Fibroblast of mammary gland (primary cell): ENCODE data around the gene FAM222B.
"Not testable (repeated sequence)": the region's sequence is repeated elsewhere in the genome, so short reads cannot be mapped to it uniquely, and the experiment has no call there.

Experiments
- DNase-seq: peaks from one replicate; pipeline ENCODE4 v3.0.0-alpha.2; 2010; ENCODE audit warnings: low read depth
- H3K4me3 ChIP-seq: 2 replicates; pipeline ENCODE4 v1.5.1; 2011; ENCODE audit warnings: low read depth, mild to moderate bottlenecking, low read length, moderate library complexity; ENCODE audit not compliant: control insufficient read depth
- CTCF ChIP-seq: conservative IDR thresholded peaks from 2 replicates; pipeline ENCODE4 v1.5.1; 2011; ENCODE audit warnings: low read depth, low read length, inconsistent platforms; ENCODE audit not compliant: control insufficient read depth, insufficient read depth

Gene FAM222B

DNA sequence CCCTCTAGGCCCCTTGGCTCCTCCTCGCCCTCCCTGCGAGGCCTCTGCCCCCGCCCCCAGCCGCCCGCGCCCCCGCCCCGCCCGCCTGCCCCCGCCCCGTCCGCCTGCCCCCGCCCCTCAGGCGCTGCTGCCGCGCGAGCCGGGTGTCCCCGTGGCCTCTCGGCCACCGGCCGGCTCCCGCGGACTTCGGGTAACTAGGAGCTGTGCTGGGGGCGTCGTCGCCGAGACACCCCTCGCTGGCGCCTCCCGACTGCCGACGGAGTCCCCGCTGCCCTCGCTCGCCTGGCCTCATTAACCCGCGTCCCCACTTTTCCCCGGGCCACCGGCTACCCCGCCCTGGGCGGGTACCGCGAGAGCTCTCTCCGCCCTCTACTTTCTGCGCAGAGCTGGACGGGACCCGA is 116.4 kb downstream of the FAM222B start, which contains the start of gene TLCD1:
Gene TLCD1, minus strand, starts transcription at position 8 of the 401 bp plus-strand sequence. CDS start 136 bp downstream, outside the sequence.
- DNase-seq, result no peak
- peak within 1 kb of the TSS; percentile 73 for H3K4me3 ChIP-seq
- no peak for TF ChIP-seq CTCF

GRCh38 chr17:28725660-28726225 is 116.8 kb downstream of the FAM222B start:
- H3K4me3 ChIP-seq, result peak overlapping the region; percentile 73
- TF ChIP-seq CTCF, result no peak
- peak; percentile 77 for DNase-seq

DNA sequence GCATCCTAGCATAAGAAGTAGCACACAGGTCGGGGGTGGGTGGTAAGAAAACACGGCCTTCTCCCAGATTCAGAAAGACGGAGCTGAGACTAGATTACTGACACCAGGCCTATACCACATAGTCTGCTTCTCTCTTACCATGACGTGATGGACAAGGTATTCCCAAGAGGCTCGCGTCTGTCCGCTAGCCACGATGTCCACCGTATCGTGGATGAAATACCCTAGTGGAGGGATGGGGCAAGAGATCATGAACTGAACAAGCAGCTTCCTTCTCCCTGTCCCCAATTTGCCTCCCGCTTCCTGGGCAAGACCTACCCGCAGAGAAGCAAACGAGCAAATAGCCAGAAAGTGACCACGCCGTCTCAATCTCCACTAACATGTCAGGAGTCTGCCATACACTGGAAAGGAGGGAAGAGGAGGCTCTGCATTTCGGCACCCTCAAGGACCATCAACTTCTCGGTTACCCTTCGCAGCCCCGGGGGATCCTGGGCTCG is 117.4 kb downstream of the FAM222B start:
- H3K4me3 ChIP-seq, result peak overlapping the region; percentile 73
- peak; percentile 76 for DNase-seq
- TF ChIP-seq CTCF, result no peak

GRCh38 chr17:28724500-28725165 is 118.0 kb downstream of the FAM222B start:
- no peak for DNase-seq
- peak overlapping the region; percentile 73 for H3K4me3 ChIP-seq
- no peak for TF ChIP-seq CTCF

GRCh38 chr17:28723836-28724499 is 118.6 kb downstream of the FAM222B start:
- DNase-seq, H3K4me3 ChIP-seq: not testable (repeated sequence)

DNA sequence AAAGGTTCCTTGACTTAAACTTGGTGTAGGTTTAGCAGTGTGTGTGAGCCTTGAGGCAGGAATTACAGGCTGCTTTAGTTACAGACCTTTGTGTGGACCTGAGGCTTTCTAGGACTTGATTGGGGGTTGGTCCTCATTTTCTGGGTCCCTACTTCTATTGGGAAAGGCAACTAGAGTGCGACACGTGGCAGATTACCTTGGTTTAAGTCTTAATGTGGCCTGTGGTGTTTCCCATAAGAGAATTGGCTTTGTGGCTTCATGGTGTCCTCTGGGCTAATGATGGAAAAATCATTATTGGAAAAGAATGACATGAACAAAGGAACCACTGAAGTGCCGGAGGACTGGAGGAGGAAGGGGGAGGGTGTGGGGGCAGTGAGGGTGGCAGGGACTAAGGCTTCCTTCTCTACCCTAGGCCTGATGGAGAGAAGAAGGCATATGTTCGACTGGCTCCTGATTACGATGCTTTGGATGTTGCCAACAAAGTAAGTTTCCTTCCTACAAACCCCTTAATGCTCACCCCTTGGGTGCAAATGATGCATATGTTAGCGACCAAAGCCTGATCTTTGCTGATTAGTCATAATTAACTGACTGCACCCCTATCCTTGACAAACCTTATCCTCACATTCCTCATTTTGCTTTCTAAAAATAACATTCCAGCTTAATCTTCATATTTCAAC is 119.3 kb downstream of the FAM222B start:
- no peak for TF ChIP-seq CTCF
- DNase-seq, result no peak
- H3K4me3 ChIP-seq, result no peak overlapping the region
